OCI-LY7 (cell line): ENCODE results near the gene GALNT2.

Source experiments
- CTCF ChIP-seq: fragments of 200-600 bp; sonication (generic); conservative IDR thresholded peaks from 2 replicates; pipeline ENCODE4 v1.5.1; 2014; ENCODE audit warnings: mild to moderate bottlenecking, antibody characterized with exemption, low read length, moderate library complexity, mixed read lengths
- EZH2phosphoT487 ChIP-seq: fragments of 200-600 bp; sonication (generic); IDR thresholded peaks from 2 replicates; pipeline ENCODE4 v1.6.1; 2018; ENCODE audit warnings: low read depth, borderline replicate concordance, mild to moderate bottlenecking, mixed run types, antibody characterized with exemption, low read length, moderate library complexity, mixed read lengths

GRCh38 chr1:230165536-230165935 is 98.5 kb downstream of the GALNT2 start:
- TF ChIP-seq CTCF (no peak), EZH2phosphoT487 (no peak)
